Colonic mucosa (tissue), 4 donors: ENCODE data around the gene USP49. TPM values are rescaled to one million over a fixed set of nuclear protein-coding genes. Genes with fewer than 3 reads are reported as not detected.

Experiments
- DNase-seq: peaks from one replicate; pipeline ENCODE4 v3.0.0-alpha.2; 2020
- H3K27ac ChIP-seq: fragments of 200-600 bp; one replicate; pipeline ENCODE4 v1.8.0; 2021
- H3K27me3 ChIP-seq: fragments of 200-600 bp; one replicate; pipeline ENCODE4 v1.8.0; 2021
- H3K36me3 ChIP-seq: fragments of 200-600 bp; one replicate; pipeline ENCODE4 v1.8.0; 2021
- H3K4me1 ChIP-seq: fragments of 200-600 bp; one replicate; pipeline ENCODE4 v1.8.0; 2021; ENCODE audit warnings: mild to moderate bottlenecking
- H3K4me3 ChIP-seq: fragments of 200-600 bp; one replicate; pipeline ENCODE4 v1.8.0; 2021
- H3K9ac ChIP-seq, 2 donors: one replicate each; pipeline ENCODE4 v1.7.0; 2013; ENCODE audit warnings: control low read depth in 2 of 2, low read depth in 2 of 2, low read length in 2 of 2
- H3K9me3 ChIP-seq: fragments of 200-600 bp; one replicate; pipeline ENCODE4 v1.8.0; 2021
- CTCF ChIP-seq: fragments of 200-600 bp; IDR thresholded peaks from one replicate; pipeline ENCODE4 v1.8.0; 2022; ENCODE audit warnings: antibody characterized with exemption, mild to moderate bottlenecking
- intact Hi-C: fragments of 100-400 bp; cut with DNase I; formaldehyde crosslinking; loops from one replicate; pipeline ENCODE4 v1.14.1; 2022
- total RNA-seq, 2 donors: library from RNA; stranded (reverse); fragmentation: NEBNext Ultra II Directional in 1 of 2; extraction: Animal tissue kit (Norgen Biotek cat#: 25700) in 1 of 2; gene quantifications; one replicate each; pipeline ENCODE4 v1.2.1, GENCODE V29; 2021
- donor health status: healthy.
- donor health status: DM: no; HTN: no; CAD: no.
- donor health status: DM: no; HTN: no; CAD: no.

The USP49 gene
- total RNA-seq, 2 donors from 2014 or later: 1.7 to 2.9 TPM

GRCh38 chr6:41934278-41935192 lies 39.4 kb upstream of the USP49 start:
- Histone ChIP-seq H3K27ac (no peak overlapping the region), H3K4me1 (peaks cover 10% of the 10 kb centered on the region)

GRCh38 chr6:41932378-41932777 lies 37.2 kb upstream of the USP49 start:
- no peaks in the 10 kb centered on the region for H3K9me3 ChIP-seq
- no peak for DNase-seq
- H3K4me3 ChIP-seq: no peak overlapping the region
- H3K36me3 ChIP-seq: peaks cover 20% of the 10 kb centered on the region
- no peak overlapping the region for H3K9ac ChIP-seq
- no peak overlapping the region for H3K27ac ChIP-seq
- intact Hi-C loops: no loop called here
- no peaks in the 10 kb centered on the region for H3K27me3 ChIP-seq
- no peak for TF ChIP-seq CTCF
- peaks cover 5% of the 10 kb centered on the region for H3K4me1 ChIP-seq

More at GRCh38 chr6:41934278-41935192, 39.4 kb upstream of the USP49 start:
- intact Hi-C loops: loop anchor here (5.0 kb wide), 1 partner anchor 108 kb away; no protein-coding TSS in a partner anchor
- Histone ChIP-seq H3K4me3 (no peak overlapping the region), H3K9me3 (no peaks in the 10 kb centered on the region), H3K27me3 (no peaks in the 10 kb centered on the region), H3K9ac (no peak overlapping the region), H3K36me3 (peaks cover 11% of the 10 kb centered on the region)
- TF ChIP-seq CTCF: no peak
- DNase-seq: no peak

- no peaks in the 10 kb centered on the region for H3K9me3 ChIP-seq
- H3K27ac ChIP-seq: no peak overlapping the region
- no peak for DNase-seq
- no peak overlapping the region for H3K4me3 ChIP-seq
- H3K27me3 ChIP-seq: no peaks in the 10 kb centered on the region
- H3K9ac ChIP-seq: no peak overlapping the region
- H3K4me1 ChIP-seq: no peaks in the 10 kb centered on the region
- intact Hi-C loops: no loop called here
- H3K36me3 ChIP-seq: peaks cover 20% of the 10 kb centered on the region
- no peak for TF ChIP-seq CTCF
These were observed 36.6 kb upstream of the USP49 start for GRCh38 chr6:41931792-41932191.

GRCh38 chr6:41929924-41930323 lies 34.7 kb upstream of the USP49 start:
- H3K36me3 ChIP-seq: peaks cover 20% of the 10 kb centered on the region
- intact Hi-C loops: no loop called here
- TF ChIP-seq CTCF: no peak

GRCh38 chr6:41927253-41927652 lies 32.1 kb upstream of the USP49 start:
- Histone ChIP-seq H3K9me3 (no peaks in the 10 kb centered on the region), H3K4me1 (peaks cover 2% of the 10 kb centered on the region), H3K27ac (no peak overlapping the region), H3K4me3 (no peak overlapping the region), H3K36me3 (peaks cover 14% of the 10 kb centered on the region), H3K9ac (no peak overlapping the region), H3K27me3 (no peaks in the 10 kb centered on the region)
- intact Hi-C loops: no loop called here
- no peak for TF ChIP-seq CTCF
- DNase-seq: no peak

More at GRCh38 chr6:41929924-41930323, 34.7 kb upstream of the USP49 start:
- DNase-seq: no peak
- Histone ChIP-seq H3K27ac (no peak overlapping the region), H3K9me3 (no peaks in the 10 kb centered on the region), H3K4me3 (no peak overlapping the region), H3K4me1 (no peaks in the 10 kb centered on the region), H3K27me3 (no peaks in the 10 kb centered on the region), H3K9ac (no peak overlapping the region)
